ENCODE measurements around the gene ART5.

DNA sequence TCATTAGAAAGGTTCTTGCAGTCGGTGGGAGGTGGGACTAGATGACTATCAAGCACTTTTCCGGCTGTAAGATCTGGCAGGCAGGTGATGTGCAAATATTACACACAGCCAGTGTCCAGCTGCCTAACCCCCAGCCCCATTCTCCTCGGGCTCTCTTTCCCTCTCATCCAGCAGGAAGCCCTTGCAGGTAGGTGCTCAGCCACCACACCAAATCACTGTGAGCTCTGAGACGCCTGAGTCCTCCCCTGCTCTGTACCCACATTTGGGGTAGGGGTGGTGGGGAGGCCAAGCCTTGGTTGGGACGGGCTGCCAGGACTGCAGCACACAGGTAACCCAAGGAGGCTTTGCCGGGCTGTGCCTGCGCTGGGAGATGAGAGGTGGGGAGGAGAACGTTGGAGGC, 601 bp downstream of the ART5 start:
- no peak for TF ChIP-seq POLR2AphosphoS5 (IDR thresholded peaks at IDR 0.05)
- TF ChIP-seq, protein P1, sequence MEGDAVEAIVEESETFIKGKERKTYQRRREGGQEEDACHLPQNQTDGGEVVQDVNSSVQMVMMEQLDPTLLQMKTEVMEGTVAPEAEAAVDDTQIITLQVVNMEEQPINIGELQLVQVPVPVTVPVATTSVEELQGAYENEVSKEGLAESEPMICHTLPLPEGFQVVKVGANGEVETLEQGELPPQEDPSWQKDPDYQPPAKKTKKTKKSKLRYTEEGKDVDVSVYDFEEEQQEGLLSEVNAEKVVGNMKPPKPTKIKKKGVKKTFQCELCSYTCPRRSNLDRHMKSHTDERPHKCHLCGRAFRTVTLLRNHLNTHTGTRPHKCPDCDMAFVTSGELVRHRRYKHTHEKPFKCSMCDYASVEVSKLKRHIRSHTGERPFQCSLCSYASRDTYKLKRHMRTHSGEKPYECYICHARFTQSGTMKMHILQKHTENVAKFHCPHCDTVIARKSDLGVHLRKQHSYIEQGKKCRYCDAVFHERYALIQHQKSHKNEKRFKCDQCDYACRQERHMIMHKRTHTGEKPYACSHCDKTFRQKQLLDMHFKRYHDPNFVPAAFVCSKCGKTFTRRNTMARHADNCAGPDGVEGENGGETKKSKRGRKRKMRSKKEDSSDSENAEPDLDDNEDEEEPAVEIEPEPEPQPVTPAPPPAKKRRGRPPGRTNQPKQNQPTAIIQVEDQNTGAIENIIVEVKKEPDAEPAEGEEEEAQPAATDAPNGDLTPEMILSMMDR (IDR thresholded peaks at IDR 0.05), result no peak
- TF ChIP-seq POLR2A (IDR thresholded peaks at IDR 0.05), result no peak
- TF ChIP-seq EP300 (IDR thresholded peaks at IDR 0.05), result no peak
